GM13976 (cell line): Measurements from ENCODE around the gene SLC30A1.

ENCODE experiments used
- DNase-seq: peaks from one replicate; pipeline ENCODE4 v3.0.0; 2012; ENCODE audit warnings: low spot score
- in situ Hi-C: fragments of 300-500 bp; cut with MboI; formaldehyde crosslinking; loops from one replicate; pipeline ENCODE4 v1.12.0; 2022; ENCODE audit warnings: low sequenced_read_pairs, mixed read lengths, inconsistent platforms; ENCODE audit not compliant: unreplicated experiment
- TF ChIP-seq, protein P1 (sequence below): IDR thresholded peaks from 2 replicates; pipeline ENCODE4 v1.5.1; 2012; ENCODE audit warnings: borderline replicate concordance, mild to moderate bottlenecking; ENCODE audit not compliant: insufficient read depth; ENCODE audit errors: extremely low read depth, missing control alignments, control extremely low read depth

The SLC30A1 gene

DNA sequence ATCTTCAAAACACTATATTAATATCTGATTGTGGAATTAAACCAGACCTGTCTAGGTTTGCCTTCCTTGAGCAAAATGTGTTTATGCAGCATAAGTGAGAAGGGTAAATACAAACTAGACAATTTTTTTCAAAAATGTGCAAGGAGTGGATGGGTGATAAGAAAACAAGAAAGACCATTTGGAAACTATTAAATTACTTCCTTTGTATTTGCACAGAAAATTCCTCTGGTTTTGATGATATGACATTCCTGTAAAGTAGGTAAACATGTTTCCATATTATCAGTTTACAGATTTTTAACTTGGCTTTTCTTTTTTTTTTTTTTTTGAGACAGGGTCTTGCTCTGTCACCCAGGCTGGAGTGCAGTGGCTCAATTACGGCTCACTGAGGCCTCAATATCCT is 24.8 kb upstream of the SLC30A1 start:
- no peak for DNase-seq
- in situ Hi-C loops = no loop called here
- TF ChIP-seq, protein P1, sequence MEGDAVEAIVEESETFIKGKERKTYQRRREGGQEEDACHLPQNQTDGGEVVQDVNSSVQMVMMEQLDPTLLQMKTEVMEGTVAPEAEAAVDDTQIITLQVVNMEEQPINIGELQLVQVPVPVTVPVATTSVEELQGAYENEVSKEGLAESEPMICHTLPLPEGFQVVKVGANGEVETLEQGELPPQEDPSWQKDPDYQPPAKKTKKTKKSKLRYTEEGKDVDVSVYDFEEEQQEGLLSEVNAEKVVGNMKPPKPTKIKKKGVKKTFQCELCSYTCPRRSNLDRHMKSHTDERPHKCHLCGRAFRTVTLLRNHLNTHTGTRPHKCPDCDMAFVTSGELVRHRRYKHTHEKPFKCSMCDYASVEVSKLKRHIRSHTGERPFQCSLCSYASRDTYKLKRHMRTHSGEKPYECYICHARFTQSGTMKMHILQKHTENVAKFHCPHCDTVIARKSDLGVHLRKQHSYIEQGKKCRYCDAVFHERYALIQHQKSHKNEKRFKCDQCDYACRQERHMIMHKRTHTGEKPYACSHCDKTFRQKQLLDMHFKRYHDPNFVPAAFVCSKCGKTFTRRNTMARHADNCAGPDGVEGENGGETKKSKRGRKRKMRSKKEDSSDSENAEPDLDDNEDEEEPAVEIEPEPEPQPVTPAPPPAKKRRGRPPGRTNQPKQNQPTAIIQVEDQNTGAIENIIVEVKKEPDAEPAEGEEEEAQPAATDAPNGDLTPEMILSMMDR = no peak

DNA sequence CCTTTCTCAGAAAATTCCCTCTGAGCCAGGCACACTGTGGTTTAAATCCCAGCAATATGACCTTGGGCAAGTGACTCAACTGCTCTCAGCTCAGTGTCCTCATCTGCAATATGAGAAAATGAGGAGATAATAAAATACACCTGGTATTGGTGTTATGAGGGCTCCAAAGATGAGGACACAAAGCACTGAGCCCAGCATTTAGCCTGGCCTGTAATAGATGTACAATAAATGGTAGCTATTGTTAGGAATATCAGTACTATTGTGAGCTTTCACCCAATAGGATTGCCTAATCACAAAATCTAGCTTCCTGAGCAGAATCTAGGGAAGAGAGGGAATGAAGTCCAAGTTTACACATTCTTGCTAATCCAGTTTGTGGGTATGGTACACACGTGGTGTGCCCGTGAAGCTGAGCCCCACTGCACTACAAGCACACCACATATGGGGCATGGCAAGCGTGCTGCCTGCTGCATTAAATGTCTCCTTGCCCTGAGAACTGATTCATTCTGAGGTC is 24.3 kb upstream of the SLC30A1 start:
- DNase-seq = no peak

DNA sequence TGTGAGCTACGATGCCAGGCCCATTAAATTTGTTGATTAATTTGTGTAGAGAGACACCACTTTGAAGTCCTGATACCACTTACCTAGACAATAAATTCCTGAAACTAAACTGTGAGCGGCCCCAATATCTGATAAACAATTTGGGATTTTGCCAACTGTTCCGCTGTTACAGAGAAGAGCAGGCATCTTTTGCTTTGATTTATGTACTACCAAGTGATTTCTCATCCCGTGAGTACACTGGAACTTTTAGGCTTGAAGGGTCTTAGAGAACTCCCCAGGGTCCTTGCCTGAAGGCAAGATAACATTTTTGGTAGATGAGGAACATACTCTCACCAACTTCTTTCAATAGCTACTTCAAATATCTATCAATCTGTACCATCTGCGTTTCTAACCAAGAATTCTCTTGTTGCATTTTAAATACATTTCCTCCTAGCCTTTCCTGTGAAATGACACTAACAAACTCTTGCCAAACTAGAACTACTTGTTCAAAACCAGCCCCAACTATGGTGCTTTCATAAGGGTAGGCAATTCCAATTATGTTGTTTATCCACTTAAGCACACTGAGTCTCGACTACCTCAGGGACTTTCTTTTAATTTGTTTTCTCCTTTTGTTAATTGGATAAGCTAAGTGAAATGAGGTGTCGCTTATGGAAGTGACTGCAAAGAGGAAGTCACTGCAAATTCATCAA is 23.2 kb upstream of the SLC30A1 start:
- DNase-seq = no peak
- TF ChIP-seq, protein P1 = no peak
- in situ Hi-C loops = no loop called here

More for the DNA sequence above, 24.3 kb upstream of the SLC30A1 start:
- TF ChIP-seq, protein P1 = no peak
- in situ Hi-C loops = no loop called here

DNA sequence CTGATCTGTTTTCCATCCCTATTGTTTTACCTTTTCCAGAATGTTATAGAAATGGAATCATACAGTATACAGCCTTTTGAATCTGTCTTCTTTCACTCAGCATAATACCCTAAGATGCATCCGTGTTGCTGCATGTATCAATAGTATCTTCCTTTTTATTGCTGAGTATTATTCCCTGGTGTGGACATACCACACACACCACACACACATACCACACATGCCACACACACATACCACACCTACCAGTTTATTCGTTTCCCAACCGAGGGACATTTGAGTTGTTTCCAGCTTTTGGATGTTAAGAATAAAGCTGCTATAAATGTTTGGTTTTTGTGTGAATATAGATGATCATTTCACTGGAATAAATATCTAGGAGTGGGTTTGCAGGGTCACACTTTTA is 22.2 kb upstream of the SLC30A1 start:
- TF ChIP-seq, protein P1 = no peak
- in situ Hi-C loops = no loop called here
- DNase-seq = no peak

DNA sequence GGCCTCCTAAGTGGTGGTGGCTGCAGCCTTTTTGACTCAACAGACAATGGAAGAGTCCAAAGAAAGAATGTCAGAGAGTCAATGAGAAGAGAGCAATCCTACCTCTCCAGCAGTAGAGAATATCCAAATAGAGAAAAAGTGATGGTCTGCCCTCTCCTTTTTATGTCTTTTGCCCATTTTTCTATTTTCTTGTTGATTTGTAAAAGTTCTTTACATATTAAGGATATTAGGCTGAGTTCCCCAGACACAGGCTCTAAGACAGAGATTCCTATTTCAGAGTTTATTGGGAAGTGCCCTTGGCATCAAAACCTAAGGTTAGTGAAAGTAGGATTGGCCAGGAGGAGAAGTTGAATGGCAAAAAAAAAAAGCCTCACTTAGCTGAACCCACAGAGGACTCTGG is 20.3 kb upstream of the SLC30A1 start:
- in situ Hi-C loops = no loop called here
- TF ChIP-seq, protein P1 = no peak
- no peak for DNase-seq

DNA sequence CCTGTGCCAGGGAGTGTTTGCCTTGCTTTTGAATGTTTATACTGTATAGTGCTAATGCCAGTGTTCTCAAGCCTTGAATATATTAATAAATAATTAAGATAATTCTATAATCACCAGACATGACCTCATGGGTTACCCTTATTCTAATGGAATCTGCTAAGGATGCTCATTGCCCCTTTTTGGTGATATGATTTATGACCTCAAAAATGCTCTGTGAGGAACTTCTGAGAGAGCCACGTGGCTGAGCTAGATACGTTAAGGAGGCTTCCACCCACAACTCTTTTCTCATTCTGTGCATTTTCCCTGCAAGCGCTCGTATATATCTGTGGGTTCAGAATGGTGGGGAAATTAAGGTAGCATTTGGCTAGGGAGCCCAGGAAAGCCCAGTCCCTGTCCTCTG is 19.6 kb upstream of the SLC30A1 start:
- no peak for DNase-seq
- in situ Hi-C loops = no loop called here
- TF ChIP-seq, protein P1 = no peak
